Measurements from ENCODE around the gene RHOH.

GRCh38 chr4:40190465-40190864, 6.4 kb upstream of the RHOH start:
- TF ChIP-seq CTCF (optimal IDR thresholded peaks at IDR 0.05 in 1 of 3, IDR thresholded peaks at IDR 0.05 in 1 of 3, conservative IDR thresholded peaks at IDR 0.05 in 1 of 3; ENCODE audit: extremely low read depth in 1 of 3, insufficient read depth in 2 of 3, low read length in 3 of 3) (no peak), EZH2 (IDR thresholded peaks at IDR 0.05; ENCODE audit: low read length) (no peak)

All from keratinocyte (primary cell).